PC-9 (cell line): ENCODE data around the gene COL25A1.

Source experiments
- EZH2 ChIP-seq: fragments of 200-600 bp; sonication (generic); IDR thresholded peaks from 2 replicates; pipeline ENCODE4 v1.8.0; 2017; ENCODE audit warnings: antibody characterized with exemption, low read depth
- TF ChIP-seq, protein P1 (sequence below): fragments of 200-600 bp; sonication (generic); conservative IDR thresholded peaks from 2 replicates; pipeline ENCODE4 v1.6.1; 2017; ENCODE audit warnings: mixed run types, antibody characterized with exemption, mild to moderate bottlenecking, moderate library complexity

DNA sequence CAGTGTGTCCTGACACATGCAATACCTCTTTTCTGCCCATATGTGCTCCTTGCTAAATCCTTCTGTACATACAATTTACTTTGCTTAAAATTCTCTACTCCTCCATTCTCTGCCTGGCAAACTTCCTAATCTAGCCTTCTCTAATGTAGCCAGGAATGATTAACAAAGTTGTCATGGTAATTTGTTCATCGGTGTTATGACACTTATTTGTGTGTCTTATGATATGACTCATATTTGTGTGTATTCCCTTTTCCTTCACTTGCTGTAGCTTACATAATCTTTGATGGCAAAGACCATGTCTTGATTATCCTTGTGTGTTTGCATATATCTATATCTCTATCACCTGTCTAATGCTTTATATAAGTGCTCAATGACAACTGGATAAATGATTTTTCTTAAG, 133.3 kb downstream of the COL25A1 start:
- TF ChIP-seq, protein P1, sequence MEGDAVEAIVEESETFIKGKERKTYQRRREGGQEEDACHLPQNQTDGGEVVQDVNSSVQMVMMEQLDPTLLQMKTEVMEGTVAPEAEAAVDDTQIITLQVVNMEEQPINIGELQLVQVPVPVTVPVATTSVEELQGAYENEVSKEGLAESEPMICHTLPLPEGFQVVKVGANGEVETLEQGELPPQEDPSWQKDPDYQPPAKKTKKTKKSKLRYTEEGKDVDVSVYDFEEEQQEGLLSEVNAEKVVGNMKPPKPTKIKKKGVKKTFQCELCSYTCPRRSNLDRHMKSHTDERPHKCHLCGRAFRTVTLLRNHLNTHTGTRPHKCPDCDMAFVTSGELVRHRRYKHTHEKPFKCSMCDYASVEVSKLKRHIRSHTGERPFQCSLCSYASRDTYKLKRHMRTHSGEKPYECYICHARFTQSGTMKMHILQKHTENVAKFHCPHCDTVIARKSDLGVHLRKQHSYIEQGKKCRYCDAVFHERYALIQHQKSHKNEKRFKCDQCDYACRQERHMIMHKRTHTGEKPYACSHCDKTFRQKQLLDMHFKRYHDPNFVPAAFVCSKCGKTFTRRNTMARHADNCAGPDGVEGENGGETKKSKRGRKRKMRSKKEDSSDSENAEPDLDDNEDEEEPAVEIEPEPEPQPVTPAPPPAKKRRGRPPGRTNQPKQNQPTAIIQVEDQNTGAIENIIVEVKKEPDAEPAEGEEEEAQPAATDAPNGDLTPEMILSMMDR: no peak
- TF ChIP-seq EZH2: no peak
